Measurements from ENCODE around the gene C19orf47.

DNA sequence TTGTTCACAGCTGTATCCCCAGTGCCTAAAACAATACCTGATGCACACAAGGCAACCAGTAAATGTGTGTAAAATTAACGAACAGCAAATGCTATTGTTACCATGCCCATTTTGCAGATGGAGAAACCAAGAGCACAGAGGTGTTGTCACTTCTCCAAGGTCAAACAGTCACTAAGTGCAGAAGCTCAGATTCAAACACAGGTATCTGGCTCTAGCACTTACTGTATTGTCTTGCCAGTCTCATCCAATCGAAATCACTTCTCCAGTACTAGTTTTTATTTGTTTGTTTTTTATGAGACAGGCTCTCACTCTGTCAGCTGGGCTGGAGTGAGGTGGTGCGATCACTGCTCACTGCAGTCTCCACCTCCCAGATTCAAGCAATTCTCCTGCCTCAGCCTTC lies 14.0 kb upstream of the C19orf47 start:
- TF ChIP-seq, protein P1, sequence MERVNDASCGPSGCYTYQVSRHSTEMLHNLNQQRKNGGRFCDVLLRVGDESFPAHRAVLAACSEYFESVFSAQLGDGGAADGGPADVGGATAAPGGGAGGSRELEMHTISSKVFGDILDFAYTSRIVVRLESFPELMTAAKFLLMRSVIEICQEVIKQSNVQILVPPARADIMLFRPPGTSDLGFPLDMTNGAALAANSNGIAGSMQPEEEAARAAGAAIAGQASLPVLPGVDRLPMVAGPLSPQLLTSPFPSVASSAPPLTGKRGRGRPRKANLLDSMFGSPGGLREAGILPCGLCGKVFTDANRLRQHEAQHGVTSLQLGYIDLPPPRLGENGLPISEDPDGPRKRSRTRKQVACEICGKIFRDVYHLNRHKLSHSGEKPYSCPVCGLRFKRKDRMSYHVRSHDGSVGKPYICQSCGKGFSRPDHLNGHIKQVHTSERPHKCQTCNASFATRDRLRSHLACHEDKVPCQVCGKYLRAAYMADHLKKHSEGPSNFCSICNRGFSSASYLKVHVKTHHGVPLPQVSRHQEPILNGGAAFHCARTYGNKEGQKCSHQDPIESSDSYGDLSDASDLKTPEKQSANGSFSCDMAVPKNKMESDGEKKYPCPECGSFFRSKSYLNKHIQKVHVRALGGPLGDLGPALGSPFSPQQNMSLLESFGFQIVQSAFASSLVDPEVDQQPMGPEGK (CRISPR knock-in tag; IDR thresholded peaks at IDR 0.05; ENCODE audit: borderline replicate concordance) = no peak
- TF ChIP-seq CSDC2 (CRISPR knock-in tag; IDR thresholded peaks at IDR 0.05) = no peak
- TF ChIP-seq ZNF565 (CRISPR knock-in tag; conservative IDR thresholded peaks at IDR 0.05; ENCODE audit: low read depth) = no peak
- TF ChIP-seq, protein P2, sequence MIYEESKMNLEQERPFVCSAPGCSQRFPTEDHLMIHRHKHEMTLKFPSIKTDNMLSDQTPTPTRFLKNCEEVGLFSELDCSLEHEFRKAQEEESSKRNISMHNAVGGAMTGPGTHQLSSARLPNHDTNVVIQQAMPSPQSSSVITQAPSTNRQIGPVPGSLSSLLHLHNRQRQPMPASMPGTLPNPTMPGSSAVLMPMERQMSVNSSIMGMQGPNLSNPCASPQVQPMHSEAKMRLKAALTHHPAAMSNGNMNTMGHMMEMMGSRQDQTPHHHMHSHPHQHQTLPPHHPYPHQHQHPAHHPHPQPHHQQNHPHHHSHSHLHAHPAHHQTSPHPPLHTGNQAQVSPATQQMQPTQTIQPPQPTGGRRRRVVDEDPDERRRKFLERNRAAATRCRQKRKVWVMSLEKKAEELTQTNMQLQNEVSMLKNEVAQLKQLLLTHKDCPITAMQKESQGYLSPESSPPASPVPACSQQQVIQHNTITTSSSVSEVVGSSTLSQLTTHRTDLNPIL (CRISPR knock-in tag; IDR thresholded peaks at IDR 0.05; ENCODE audit: low read depth) = no peak
- no peak for TF ChIP-seq BACH2 (CRISPR knock-in tag; IDR thresholded peaks at IDR 0.05; ENCODE audit: borderline replicate concordance)
- TF ChIP-seq, protein P3, sequence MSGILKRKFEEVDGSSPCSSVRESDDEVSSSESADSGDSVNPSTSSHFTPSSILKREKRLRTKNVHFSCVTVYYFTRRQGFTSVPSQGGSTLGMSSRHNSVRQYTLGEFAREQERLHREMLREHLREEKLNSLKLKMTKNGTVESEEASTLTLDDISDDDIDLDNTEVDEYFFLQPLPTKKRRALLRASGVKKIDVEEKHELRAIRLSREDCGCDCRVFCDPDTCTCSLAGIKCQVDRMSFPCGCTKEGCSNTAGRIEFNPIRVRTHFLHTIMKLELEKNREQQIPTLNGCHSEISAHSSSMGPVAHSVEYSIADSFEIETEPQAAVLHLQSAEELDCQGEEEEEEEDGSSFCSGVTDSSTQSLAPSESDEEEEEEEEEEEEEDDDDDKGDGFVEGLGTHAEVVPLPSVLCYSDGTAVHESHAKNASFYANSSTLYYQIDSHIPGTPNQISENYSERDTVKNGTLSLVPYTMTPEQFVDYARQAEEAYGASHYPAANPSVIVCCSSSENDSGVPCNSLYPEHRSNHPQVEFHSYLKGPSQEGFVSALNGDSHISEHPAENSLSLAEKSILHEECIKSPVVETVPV (CRISPR knock-in tag; IDR thresholded peaks at IDR 0.05) = no peak
- TF ChIP-seq RARB (CRISPR knock-in tag; IDR thresholded peaks at IDR 0.05) = no peak
- TF ChIP-seq ARNTL (CRISPR knock-in tag; IDR thresholded peaks at IDR 0.05; ENCODE audit: borderline replicate concordance, low read depth) = no peak
- no peak for TF ChIP-seq SNAI2 (CRISPR knock-in tag; IDR thresholded peaks at IDR 0.05)
- TF ChIP-seq GLIS3 (CRISPR knock-in tag; IDR thresholded peaks at IDR 0.05) = no peak
- no peak for TF ChIP-seq ZNF8 (CRISPR knock-in tag; IDR thresholded peaks at IDR 0.05)
